DND-41 (cell line): ENCODE data around the gene ATP6V0D1.

Experiments used
- ATAC-seq: fragments of 200-7000 bp; cut with Tn5 transposase; 3 replicates; pipeline ENCODE4 v1.9.1; 2021; ENCODE audit warnings: low read depth; ENCODE audit not compliant: insufficient read depth
- DNase-seq: peaks from one replicate; pipeline ENCODE4 v3.0.0-alpha.2; 2020
- H2AFZ ChIP-seq: 2 replicates; pipeline ENCODE4 v1.6.0; 2012; ENCODE audit warnings: low read depth, low read length
- H3K27ac ChIP-seq: 2 replicates; pipeline ENCODE4 v1.5.1; 2012; ENCODE audit warnings: low read length, inconsistent platforms
- H3K27me3 ChIP-seq: fragments of 200-600 bp; sonication (generic); 2 replicates; pipeline ENCODE4 v1.6.0; 2012; ENCODE audit warnings: low read length, mild to moderate bottlenecking, inconsistent platforms; ENCODE audit not compliant: insufficient read depth, poor library complexity
- H3K36me3 ChIP-seq: 2 replicates; pipeline ENCODE4 v1.5.1; 2012; ENCODE audit warnings: low read length, inconsistent platforms; ENCODE audit not compliant: insufficient read depth
- H3K4me1 ChIP-seq: 2 replicates; pipeline ENCODE4 v1.5.1; 2012; ENCODE audit warnings: mild to moderate bottlenecking, low read length; ENCODE audit not compliant: insufficient read depth
- H3K4me2 ChIP-seq: 2 replicates; pipeline ENCODE4 v1.6.0; 2012; ENCODE audit warnings: mild to moderate bottlenecking, moderate library complexity, low read length, inconsistent platforms; ENCODE audit not compliant: insufficient read depth
- H3K4me3 ChIP-seq, 2 experiments: fragments of 200-600 bp in 1 of 2; shearing (Covaris generic) in 1 of 2; 2 replicates each; pipeline ENCODE4 v1.5.1; 2012 to 2016; ENCODE audit warnings: inconsistent platforms in 2 of 2, low read length in 2 of 2, mild to moderate bottlenecking in 2 of 2, low read depth in 1 of 2, moderate library complexity in 1 of 2
- H3K79me2 ChIP-seq: 2 replicates; pipeline ENCODE4 v1.6.0; 2012; ENCODE audit warnings: low read length, inconsistent platforms; ENCODE audit not compliant: insufficient read depth
- H3K9ac ChIP-seq: 2 replicates; pipeline ENCODE4 v1.6.0; 2012; ENCODE audit warnings: low read depth, mild to moderate bottlenecking, inconsistent platforms, low read length, moderate library complexity
- H3K9me3 ChIP-seq: 2 replicates; pipeline ENCODE4 v1.5.1; 2012; ENCODE audit warnings: low read length, moderate library complexity, mild to moderate bottlenecking, inconsistent platforms; ENCODE audit not compliant: insufficient read depth, severe bottlenecking
- H4K20me1 ChIP-seq: 2 replicates; pipeline ENCODE4 v1.6.0; 2012; ENCODE audit warnings: low read length; ENCODE audit not compliant: insufficient read depth
- EZH2 ChIP-seq: IDR thresholded peaks from 3 replicates; pipeline ENCODE4 v1.6.1; 2012; ENCODE audit warnings: borderline replicate concordance, low read depth, mild to moderate bottlenecking, moderate library complexity, low read length, inconsistent platforms; ENCODE audit not compliant: severe bottlenecking
- TF ChIP-seq, protein P1 (sequence below): IDR thresholded peaks from 2 replicates; pipeline ENCODE4 v1.5.1; 2012; ENCODE audit warnings: borderline replicate concordance, low read length, moderate library complexity, mild to moderate bottlenecking; ENCODE audit not compliant: poor library complexity, severe bottlenecking; ENCODE audit errors: extremely low read depth

ATP6V0D1 gene

DNA sequence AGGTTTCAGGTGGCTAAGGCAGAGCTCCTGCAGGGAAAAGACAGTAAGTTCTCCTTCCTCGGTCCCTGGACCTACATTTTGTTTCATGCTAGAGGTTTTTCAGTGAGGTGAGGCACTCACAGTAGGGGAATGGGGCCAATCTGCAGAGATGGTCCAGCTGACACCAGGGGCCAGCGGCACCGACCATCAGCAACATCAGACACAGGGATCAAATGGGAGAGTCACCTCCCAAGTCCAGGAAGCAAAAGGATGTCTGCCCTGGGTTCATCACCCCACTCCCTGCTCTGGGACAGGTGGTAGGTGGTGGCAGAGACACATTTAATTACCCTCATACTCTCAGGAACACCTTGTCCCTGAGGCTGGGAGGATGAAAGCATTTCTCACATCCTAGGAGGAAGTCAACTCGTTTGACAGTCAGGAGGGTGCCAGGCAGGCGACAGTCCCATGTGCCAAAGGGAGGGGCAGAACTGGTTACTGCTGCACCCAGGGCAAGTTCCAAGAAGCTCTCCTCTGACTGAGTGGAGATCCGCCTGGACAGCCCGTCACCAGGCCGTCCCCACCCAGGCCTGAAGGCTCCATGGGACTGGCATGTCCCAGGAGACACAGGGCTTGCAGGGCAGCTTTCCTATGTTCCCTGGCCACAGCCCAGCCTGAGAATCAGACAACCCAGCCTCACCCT is 19.2 kb downstream of the ATP6V0D1 start:
- Histone ChIP-seq H3K4me1 (no peaks in the 10 kb centered on the region), H3K9me3 (no peaks in the 10 kb centered on the region), H3K4me2 (no peak overlapping the region), H3K9ac (no peak overlapping the region), H2AFZ (no peak overlapping the region), H4K20me1 (peaks cover 78% of the 10 kb centered on the region), H3K27ac (no peak overlapping the region), H3K4me3 (no peak overlapping the region), H3K27me3 (no peaks in the 10 kb centered on the region), H3K79me2 (peaks cover 28% of the 10 kb centered on the region), H3K36me3 (no peaks in the 10 kb centered on the region)
- no peak for ATAC-seq
- TF ChIP-seq, protein P1, sequence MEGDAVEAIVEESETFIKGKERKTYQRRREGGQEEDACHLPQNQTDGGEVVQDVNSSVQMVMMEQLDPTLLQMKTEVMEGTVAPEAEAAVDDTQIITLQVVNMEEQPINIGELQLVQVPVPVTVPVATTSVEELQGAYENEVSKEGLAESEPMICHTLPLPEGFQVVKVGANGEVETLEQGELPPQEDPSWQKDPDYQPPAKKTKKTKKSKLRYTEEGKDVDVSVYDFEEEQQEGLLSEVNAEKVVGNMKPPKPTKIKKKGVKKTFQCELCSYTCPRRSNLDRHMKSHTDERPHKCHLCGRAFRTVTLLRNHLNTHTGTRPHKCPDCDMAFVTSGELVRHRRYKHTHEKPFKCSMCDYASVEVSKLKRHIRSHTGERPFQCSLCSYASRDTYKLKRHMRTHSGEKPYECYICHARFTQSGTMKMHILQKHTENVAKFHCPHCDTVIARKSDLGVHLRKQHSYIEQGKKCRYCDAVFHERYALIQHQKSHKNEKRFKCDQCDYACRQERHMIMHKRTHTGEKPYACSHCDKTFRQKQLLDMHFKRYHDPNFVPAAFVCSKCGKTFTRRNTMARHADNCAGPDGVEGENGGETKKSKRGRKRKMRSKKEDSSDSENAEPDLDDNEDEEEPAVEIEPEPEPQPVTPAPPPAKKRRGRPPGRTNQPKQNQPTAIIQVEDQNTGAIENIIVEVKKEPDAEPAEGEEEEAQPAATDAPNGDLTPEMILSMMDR, result no peak
- TF ChIP-seq EZH2, result no peak
- DNase-seq, result no peak

DNA sequence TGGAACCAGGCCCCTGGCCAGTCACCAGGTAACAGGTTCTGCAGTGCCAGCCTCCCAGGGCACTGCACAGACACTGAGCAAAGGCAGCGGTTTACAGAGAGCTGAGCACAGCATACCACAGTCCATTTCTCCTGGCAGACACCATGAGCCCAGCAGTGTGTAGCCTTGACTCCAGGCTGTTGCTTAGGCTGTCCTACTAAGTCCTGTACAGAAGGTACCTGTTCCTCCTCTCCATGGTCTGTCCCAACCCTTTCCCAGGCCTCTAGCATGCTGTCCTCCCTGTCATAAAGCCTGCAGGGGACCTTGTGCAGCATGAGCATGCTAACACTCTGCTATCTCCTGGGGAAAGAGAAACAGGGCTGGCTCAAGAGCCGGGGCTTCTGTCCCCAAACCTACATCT is 20.0 kb downstream of the ATP6V0D1 start:
- DNase-seq (no peak), ATAC-seq (no peak)
- H2AFZ ChIP-seq, result no peak overlapping the region
- H4K20me1 ChIP-seq, result peaks cover 82% of the 10 kb centered on the region
- H3K27me3 ChIP-seq, result no peaks in the 10 kb centered on the region
- H3K9me3 ChIP-seq, result no peaks in the 10 kb centered on the region
- H3K4me2 ChIP-seq, result no peak overlapping the region
- peaks cover 27% of the 10 kb centered on the region for H3K79me2 ChIP-seq
- no peaks in the 10 kb centered on the region for H3K4me1 ChIP-seq
- no peaks in the 10 kb centered on the region for H3K36me3 ChIP-seq
- H3K27ac ChIP-seq, result no peak overlapping the region
- H3K9ac ChIP-seq, result no peak overlapping the region
- H3K4me3 ChIP-seq, result no peak overlapping the region
- TF ChIP-seq EZH2, result no peak
- TF ChIP-seq, protein P1, result no peak

DNA sequence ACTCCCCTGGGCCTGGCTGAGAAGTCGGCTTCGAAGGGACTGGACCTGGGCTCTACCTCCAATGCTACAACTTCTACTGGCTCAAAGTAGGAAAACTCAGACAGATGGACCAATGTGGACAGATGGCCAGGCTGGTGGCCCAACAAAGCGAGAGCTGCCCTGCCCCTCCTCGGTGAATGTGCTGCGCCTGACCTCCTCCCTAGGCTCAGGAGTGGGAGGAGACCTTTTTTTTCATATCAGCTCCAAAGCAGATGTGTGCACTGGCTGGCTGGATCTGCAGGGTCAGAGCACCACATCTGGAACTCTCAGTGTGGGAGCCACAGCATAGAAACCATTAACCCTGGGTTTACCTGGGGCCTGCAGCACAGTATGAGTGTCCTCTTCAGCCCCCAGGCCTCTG is 20.8 kb downstream of the ATP6V0D1 start:
- no peak for DNase-seq
- Histone ChIP-seq H3K4me3 (no peak overlapping the region), H3K79me2 (peaks cover 19% of the 10 kb centered on the region), H3K9ac (no peak overlapping the region), H3K27me3 (no peaks in the 10 kb centered on the region), H3K4me1 (no peaks in the 10 kb centered on the region), H4K20me1 (peaks cover 77% of the 10 kb centered on the region), H3K9me3 (no peaks in the 10 kb centered on the region), H3K36me3 (no peaks in the 10 kb centered on the region), H3K27ac (no peak overlapping the region), H3K4me2 (no peak overlapping the region), H2AFZ (no peak overlapping the region)
- no peak for TF ChIP-seq EZH2
- TF ChIP-seq, protein P1, result no peak
- ATAC-seq, result no peak

DNA sequence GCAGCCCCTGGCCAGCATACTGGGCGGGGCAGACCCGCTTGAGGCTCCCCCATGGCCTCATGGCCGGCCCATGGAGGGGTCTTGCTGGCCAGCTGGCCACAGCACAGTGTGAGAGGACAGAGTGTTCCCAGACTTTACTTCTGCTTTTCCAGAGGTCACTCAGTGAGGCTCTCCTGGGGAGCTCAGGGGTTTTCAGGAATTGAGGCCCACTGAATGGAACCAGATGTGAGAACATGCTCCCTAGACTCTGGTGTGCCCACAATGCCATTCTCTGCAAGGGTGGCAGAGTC is 21.2 kb downstream of the ATP6V0D1 start:
- DNase-seq, result no peak
- no peaks in the 10 kb centered on the region for H3K27me3 ChIP-seq
- H3K4me1 ChIP-seq, result no peaks in the 10 kb centered on the region
- ATAC-seq, result no peak
- no peak for TF ChIP-seq EZH2
- TF ChIP-seq, protein P1, result no peak
- H3K9ac ChIP-seq, result no peak overlapping the region
- no peak overlapping the region for H3K27ac ChIP-seq
- H3K4me3 ChIP-seq, result no peak overlapping the region
- H4K20me1 ChIP-seq, result peaks cover 74% of the 10 kb centered on the region
- peaks cover 17% of the 10 kb centered on the region for H3K79me2 ChIP-seq
- no peaks in the 10 kb centered on the region for H3K9me3 ChIP-seq
- H3K4me2 ChIP-seq, result no peak overlapping the region
- no peak overlapping the region for H2AFZ ChIP-seq
- no peaks in the 10 kb centered on the region for H3K36me3 ChIP-seq
